ENCODE measurements around the gene IL1RAPL2.

DNA sequence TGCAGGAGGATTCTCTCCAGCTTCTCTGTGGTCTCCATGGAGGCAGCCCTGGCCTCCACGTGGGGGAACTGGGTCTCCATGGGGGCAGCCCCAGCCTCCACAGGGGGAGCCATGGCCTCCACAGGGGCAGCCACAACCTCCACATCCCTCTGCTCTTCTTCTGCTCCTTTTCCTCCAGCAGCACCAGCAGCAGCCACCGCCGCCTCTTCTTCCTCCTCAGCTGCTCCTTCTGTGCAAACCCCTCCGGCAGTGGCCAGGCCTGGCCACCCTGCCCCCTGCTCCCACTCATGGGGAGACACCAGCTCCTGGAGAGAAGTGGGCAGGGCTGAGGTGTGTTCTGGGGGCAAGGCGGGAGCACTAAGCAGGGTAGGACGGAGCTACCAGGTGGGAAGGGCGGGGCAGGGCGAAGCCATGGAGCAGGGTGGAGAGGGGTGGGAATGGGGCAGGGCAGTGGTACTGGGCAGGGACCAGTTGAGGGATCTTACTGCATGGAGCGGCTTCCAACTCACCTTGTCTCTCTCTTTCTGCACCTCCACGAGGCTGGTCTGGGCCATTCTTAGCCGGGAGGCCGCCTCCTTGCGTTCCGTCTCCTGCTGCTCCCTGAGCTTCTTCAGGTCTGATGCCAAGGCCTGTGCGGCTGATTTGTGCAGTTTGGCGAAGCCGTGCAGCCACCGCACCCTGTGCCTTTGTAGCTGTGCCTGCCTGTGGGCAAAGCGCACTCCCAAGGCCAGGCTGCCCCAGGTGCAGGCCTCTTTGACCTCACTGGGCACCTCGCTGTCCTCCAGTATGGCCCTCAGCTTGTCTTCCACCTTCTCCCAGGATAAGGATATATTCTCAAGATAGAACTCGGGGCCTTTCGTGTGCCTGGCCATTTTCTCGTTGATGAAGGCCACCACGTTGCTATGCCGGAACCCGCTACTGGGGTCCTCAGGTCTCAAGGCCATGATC, 653.7 kb downstream of the IL1RAPL2 start:
- TF ChIP-seq, protein P1, sequence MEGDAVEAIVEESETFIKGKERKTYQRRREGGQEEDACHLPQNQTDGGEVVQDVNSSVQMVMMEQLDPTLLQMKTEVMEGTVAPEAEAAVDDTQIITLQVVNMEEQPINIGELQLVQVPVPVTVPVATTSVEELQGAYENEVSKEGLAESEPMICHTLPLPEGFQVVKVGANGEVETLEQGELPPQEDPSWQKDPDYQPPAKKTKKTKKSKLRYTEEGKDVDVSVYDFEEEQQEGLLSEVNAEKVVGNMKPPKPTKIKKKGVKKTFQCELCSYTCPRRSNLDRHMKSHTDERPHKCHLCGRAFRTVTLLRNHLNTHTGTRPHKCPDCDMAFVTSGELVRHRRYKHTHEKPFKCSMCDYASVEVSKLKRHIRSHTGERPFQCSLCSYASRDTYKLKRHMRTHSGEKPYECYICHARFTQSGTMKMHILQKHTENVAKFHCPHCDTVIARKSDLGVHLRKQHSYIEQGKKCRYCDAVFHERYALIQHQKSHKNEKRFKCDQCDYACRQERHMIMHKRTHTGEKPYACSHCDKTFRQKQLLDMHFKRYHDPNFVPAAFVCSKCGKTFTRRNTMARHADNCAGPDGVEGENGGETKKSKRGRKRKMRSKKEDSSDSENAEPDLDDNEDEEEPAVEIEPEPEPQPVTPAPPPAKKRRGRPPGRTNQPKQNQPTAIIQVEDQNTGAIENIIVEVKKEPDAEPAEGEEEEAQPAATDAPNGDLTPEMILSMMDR (IDR thresholded peaks at IDR 0.05) = no peak
- TF ChIP-seq POLR2A (IDR thresholded peaks at IDR 0.05) (no peak), POLR2AphosphoS5 (IDR thresholded peaks at IDR 0.05) (no peak), EP300 (IDR thresholded peaks at IDR 0.05; ENCODE audit: low read depth) (no peak)

Measured in transverse colon (tissue), 4 donors.